Ammon's horn (tissue), 1 donor: ENCODE results near the gene DNMT3B.
A peak's percentile ranks its signal among the peaks of the same experiment; 100 is the strongest.

Experiments
- DNase-seq: peaks from one replicate; pipeline ENCODE4 v3.0.0-alpha.2; 2016; ENCODE audit warnings: low spot score

The DNMT3B gene

DNA sequence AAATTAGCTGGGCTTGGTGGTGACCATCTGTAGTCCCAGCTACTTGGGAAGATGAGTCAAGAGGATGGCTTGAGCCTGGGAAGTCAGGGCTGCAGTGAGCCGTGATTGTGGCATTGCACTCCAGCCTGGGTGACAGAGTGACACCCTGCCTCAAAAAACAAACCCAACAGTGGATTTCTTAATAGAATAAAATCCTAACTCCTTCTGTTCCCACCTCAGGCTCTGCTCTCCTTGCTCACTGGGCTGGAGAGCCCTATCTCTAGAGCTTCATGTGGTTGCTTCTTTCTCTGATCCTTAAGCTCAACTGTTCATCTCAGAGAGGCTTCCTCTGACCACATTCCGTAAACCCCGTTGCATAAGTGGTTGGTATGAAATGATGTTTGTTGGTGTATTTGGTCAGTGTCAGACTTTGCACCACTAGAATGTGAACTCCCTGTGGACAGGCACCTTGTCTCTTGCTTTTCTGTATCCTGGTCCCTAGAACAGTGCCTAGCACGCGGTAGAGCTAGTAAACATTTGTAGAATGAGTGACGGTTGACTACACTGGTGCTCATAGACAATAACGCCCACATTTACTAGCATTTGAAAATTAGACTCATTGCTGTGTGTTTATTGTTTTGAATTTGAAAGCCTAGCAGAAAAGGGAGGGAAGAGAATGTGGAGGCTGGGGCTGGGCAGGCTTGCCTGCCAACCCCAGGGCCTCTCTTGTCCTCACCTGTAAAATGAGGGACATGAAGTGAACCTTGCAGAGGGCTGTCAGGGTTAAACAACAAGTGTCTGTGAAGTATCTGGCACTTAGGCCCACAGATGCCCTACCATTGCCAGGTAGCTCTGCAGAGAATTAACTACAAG, 61.8 kb downstream of the DNMT3B start:
- peak; percentile 14 for DNase-seq

DNA sequence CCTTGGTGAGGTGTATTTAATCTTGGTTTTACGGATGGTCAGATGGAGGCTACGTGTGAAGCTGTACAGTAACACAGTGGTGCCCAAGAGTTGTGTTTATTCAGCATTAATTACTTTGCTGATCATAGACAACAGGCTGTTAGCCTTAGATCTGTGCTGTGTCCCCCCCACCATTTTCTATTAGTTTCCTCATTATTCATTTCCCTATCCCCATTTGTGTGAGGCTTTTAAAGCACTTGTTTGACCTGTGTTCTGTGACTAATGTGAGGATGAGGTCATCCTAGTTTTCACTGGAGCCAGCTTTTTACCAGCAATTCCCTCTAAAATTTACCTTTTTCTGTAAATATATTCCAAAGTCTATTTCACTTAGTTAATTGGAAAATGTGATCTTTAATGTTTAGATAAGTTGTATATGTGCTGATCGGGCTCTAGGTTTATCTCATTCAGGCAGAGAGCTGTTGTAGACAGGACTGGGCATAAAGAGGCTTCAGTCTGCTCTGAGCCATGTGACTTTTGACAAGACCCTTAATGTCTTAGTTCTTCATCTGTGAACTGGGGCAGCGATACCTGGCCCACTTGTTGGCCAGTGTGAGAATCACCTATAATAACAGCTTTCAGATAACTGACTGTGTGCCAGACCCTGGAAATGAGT, 66.0 kb downstream of the DNMT3B start:
- DNase-seq = no peak

- no peak for DNase-seq
Observed at GRCh38 chr20:32829311-32830005, 67.3 kb downstream of the DNMT3B start.

DNA sequence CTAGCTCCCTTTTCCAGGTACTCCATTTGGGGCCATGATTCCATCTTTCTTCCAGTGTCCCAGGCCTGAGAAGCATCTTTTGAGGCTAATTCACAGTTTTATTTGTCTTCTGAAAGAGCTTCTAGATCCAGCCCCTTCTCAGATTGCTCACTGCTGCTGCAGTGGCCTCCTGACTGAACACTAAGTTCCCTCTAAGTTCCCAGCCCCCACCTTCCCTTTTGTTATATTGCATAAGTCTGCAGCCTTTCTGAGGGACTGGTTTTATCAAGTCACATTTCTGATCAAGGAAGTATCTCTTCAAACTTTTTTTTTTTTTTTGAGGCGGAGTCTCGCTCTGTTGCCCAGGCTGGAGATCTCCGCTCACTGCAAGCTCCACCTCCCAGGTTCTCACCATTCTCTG, 68.3 kb downstream of the DNMT3B start:
- peak; percentile 53 for DNase-seq

- no peak for DNase-seq
Observed at GRCh38 chr20:32831982-32832381, 69.8 kb downstream of the DNMT3B start.

- no peak for DNase-seq
Observed at GRCh38 chr20:32832664-32833063, 70.5 kb downstream of the DNMT3B start.

DNA sequence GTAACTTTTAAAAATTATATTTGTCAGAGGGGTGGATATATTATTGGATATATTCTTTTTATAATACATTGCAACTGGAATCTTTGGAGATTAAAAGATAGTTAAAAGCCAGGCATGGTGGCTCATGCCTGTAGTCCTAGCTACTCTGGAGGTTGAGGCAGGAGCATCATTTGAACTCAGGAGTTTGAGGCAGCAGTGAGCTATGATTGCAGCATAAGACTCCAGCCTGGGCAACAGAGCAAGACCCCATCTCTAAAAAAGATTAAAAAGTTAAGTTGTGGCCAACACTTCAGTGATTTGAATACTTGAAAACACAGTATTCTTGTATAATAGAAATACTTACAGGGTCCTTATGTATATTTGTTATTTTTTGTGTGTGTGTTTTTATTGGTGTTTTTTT, 72.8 kb downstream of the DNMT3B start:
- no peak for DNase-seq

- DNase-seq = no peak
Observed at GRCh38 chr20:32837157-32837556, 75.0 kb downstream of the DNMT3B start.

- no peak for DNase-seq
Observed at GRCh38 chr20:32839227-32839981, 77.2 kb downstream of the DNMT3B start.

DNA sequence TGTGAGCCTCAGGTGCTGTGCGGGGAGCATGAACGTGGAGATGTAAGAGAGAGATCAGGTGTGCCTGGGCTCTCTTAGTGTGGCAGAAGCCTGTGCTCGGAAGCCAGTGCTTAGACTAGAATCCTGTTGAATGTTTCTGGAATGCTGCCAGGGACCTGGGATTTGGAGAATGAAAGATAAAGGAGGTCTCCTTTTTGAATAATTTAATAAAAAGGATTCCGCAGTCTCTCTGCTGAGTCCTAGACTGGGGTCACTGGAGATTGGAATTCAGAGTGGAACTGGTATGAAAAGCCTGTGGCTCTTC, 77.7 kb downstream of the DNMT3B start:
- no peak for DNase-seq

DNA sequence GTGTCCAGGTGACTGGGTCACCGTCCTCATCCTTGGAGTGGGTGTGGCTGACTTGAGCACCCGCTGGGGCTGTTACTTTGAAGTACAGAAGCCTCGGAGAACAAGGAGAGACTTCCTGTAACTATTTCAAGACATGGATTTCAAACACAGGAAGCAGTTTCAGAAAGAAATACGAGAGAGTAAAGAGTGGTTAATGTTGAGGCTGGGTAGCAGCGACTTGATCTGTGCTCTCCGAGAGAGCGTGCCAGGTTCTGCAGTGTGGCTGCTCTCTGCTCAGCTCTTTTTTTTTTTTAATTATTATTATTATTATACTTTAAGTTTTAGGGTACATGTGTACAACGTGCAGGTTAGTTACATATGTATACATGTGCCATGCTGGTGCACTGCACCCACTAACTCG, 79.0 kb downstream of the DNMT3B start:
- DNase-seq = no peak

DNA sequence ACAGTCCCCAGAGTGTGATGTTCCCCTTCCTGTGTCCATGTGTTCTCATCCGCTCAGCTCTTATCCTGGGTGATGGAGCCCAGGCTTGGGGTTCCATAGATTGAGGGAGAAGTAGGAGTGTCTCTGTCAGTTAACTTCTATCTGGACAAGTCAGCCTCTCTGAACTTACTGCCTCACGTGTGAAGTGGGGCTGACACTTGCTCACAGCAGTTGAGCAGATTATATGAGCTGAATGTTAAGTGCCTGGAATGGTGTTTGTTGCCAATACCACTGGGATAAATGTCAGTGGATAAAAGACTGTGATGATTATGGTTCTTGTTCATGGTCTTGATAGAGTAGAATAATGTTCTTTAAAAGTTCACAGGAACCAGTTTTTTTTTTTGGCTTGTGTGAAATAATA, 79.4 kb downstream of the DNMT3B start:
- no peak for DNase-seq

DNA sequence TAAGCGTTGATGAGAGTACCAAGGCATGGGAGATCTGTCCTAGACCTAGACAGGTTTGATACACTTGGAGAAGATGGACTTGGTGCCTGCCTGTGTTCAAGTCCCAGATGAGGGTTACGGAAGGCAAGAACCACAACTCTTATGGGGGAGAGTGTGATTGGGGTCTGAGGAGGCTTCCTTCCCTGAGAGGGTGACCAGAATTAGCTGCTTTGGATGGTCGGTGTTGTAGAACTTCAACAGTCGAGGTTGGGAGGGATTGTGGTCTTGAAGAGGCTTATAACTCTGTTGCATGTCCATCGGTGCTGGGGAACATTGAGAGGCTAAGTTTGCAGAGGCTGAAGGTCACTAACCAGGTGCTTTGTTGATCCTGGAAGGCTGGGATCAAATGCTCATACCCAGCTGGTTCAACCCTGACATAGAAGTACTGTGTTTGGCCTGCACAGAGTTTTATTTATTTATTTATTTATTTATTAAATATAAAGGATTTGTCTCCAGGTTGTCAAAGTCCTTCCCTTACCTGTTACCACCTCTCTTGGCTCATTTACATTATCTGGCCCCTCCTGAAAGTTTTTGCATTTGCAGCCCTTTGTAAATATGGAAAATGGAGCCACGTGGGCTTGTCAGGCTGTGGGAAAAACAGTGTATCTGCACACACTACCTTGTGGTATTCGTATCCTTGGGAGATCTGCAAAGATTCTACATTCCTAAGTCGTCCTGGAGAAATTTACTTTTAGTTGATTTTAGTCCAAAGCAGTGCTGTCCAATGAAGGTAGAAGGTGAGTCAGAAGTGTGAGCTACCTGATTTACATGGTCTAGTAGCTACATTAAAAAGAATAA, 80.7 kb downstream of the DNMT3B start:
- DNase-seq = no peak

DNA sequence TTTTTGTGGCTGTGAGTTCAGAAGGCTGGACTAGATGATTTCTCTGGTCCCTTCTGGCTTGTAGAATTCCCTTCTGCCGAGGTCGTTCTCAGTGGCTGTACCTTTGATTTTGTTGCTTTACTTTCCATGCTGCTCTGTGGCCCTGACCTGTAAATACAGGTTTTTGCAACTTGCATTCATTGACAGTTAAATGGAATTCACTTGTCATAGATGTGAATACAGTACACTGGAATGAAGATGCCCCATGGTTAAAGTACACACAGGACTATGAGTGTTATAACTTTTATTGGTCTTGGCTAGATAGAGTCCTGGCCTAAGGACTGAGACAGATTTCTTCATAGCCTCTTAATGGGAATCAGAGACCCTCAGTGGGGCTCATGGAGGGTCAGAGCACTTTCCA, 83.6 kb downstream of the DNMT3B start:
- no peak for DNase-seq

DNA sequence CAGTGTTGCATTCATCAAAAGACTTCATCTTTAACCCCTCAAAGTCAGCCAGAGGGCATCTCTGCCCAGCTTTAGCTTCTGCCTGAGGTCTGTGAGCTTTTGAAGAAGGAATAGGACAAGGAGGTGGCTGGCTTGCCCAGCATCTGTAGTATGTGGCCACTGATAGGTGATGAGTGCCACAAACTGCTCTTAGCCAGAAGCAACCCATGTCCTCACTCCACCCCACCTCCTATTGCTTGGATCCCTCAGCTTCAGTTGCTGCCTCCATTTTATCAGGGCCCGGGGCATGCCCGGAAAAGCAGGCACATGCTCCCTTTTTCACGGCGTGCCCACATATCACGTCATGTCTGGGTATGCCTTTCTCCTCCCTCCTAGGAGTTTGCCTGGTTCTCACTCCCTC, 84.7 kb downstream of the DNMT3B start:
- no peak for DNase-seq

DNA sequence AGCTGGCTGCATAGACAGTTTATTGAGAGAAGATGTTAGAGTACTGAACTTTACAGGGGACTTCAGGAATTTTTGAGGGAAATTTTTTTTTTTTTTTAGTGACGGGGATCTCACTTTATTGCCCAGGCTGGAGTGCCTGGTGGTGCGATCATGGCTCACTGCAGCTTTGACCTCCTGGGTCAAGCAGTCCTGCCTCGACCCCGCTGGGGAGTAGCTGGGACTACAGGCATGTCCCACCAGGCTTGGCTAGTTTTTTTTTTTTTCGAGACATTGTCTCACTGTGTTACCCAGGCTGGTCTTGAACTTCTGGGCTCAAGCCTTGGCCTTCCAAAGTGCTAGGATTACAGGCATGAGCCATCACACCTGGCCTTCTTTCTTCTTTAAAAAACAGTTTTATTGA, 85.8 kb downstream of the DNMT3B start:
- DNase-seq = no peak

DNA sequence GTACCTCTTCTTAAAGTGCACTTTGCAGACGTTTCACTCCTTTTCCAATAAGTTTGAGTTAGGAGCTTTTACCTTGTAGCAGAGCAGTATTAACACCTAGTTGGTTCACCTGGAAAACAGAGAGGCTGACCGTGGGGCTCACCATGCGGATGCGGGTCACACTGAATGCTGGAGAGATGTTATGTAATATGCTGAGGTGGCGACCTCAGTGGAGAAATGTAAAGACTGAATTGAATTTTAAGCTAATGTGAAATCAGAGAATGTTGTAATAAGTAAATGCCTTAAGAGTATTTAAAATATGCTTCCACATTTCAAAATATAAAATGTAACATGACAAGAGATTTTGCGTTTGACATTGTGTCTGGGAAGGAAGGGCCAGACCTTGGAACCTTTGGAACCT, 86.7 kb downstream of the DNMT3B start:
- DNase-seq = no peak

DNA sequence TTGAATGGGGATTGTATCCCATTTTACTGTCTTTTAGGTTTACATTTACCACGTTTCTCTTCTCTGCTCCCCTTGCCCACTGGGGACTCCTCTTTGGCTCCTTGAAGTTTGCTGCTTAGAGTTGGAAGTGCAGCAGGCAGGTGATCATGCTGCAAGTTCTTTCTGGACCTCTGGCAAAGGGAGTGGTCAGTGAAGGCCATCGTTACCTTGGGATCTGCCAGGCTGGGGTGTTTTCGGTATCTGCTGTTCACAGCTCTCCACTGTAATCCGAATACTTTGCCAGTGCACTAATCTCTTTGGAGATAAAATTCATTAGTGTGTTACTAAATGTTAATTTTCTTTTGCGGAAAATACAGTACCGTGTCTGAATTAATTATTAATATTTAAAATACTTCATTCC, 87.4 kb downstream of the DNMT3B start:
- DNase-seq = no peak

DNA sequence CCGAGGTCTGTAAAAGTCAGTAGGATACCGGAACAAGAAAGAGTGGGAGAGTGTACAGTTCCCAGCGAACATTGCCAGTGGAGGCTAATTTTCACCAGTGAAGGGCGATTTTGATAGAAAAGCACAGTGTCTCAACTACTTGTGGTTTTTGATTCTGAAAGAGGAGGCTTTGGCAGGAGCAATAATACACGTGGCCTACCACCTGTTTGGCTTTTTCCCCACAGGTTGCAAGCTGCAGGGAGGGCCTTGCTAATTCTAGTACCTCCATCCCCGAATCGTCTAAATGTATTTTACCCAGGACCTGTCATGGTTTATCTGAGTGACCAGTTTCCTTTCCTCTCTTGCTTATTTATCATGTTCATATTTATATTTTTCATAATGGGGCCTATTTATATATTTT, 93.2 kb downstream of the DNMT3B start:
- DNase-seq = no peak

DNA sequence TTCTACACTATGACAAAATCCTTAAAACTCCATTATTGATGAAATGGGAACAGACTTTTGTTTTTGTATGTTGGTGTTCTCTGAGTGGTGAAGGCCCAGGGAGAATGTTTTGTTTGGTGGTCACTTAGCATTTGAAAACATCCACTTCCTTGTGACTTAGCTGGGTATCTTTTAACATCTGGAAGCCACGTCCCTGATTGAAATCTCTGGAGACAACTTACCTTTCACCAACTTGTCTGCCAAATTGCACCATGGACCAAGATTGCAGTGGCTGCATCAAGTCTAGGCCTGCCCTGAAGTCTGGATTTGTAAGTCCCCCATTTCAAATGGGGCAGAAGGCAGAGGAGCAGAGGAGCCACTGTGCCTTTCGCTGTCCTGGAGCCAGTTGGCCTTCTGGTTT, 96.0 kb downstream of the DNMT3B start:
- DNase-seq = no peak
